NCI-H82 treated with DMSO at 0.1 percent for 48 hours (cell line): ENCODE results near the gene C3orf38.
"Not testable (repeated sequence)": the region's sequence is repeated elsewhere in the genome, so short reads cannot be mapped to it uniquely, and the experiment has no call there.

Source experiments
- DNase-seq: peaks from one replicate; lab custom pipeline; 2025; ENCODE audit not compliant: unreplicated experiment; lab: John Stamatoyannopoulos, UW

C3orf38 gene

DNA sequence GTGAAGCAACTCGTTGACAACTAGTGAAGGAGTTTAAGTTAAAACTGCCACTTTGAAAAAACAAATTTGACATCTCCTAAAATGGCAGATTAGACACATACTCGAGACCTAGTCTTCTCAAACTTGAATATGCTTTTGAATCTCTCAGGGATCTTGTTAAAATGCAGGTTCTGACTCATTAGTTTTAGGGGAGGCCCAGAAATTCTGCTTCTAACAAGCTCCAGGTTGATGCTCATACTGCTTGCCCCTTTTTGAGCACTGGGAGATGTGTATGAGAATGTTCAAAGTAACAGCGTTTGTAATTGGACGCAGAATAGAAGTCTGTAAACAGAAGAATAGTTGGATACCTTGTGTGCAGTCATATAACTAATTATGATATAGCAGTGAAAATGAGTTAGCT is 1.6 kb downstream of the C3orf38 start:
- DNase-seq: no peak

DNA sequence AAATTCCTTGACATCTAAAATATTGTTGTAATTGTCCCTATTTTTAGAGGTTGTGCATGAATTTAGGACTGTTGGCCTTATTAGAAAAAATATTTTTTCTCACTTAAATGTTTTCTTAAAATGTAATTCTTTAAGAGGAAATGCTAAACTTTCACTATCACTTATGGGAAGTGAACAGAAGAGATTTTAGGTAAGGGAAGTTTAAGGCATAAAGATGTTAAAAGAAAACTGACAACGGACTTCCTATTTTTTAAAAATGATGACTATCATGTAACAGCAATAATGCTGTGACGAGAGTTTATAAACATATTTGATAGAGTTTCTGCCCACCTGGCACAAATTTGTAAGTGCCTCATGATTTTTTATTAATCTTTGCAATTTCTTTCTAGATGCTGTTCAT is 3.1 kb downstream of the C3orf38 start:
- DNase-seq: no peak

DNA sequence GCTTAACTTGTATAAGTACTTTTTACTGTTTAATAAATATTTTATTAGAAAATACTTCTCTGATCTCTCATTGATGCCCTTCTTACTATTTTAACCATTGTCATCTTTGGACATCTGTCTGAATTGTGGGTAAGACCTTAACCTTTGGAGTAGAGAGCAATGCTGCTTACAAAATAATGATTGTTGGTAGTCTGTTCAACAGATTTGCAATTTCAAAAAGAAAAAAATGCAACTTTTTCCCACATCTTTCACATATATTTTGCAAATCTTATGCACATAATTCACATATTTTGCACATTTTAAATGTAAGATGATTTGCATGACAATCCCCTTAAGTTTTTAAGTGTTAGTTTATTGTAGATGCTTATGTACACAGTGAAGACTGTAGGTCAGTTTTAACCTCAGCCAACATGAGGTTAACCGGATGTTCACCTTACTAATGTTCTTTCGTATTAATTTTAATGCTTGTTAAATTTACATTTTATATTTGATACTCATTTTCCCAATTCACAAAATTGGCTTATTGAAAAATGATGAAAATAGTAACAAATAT is 16.7 kb downstream of the C3orf38 start:
- DNase-seq: no peak

DNA sequence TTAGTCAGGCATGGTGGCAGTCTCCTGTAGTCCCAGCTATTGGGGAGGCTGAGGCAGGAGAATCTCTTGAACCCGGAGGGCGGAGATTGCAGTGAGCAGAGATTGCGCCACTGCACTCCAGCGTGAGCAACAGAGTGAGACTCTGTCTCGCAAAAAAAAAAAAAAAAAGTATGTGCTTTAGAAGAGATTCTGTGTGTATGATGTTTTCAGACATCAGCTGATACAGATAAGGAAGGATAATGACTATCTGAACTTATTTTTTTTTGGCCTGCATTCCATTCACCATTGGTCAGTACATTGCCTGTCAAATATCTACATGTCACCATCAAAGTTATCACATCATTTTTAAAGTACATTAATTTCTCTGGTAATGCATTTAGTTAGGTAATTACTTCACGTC is 17.4 kb downstream of the C3orf38 start:
- no peak for DNase-seq

DNA sequence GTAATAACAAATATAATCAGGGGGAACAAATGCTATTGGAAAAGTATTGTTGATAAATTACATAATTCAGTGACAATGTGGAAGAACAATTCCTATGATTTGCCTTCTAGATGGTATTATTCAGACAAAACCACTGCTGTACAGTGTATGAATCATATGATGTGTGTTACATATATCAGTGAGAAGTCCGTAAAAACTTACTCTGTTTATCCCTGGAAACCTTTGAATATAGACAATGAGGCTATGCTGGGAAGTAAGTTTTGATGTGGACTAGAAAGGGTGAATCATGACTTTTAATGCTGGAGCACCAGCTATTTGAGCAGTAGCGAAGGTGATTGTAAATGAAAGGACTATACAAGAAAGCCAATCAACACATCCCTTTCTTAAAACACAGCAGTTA is 17.9 kb downstream of the C3orf38 start:
- DNase-seq: no peak

GRCh38 chr3:88168171-88168570 is 18.4 kb downstream of the C3orf38 start:
- DNase-seq: no peak

- no peak for DNase-seq
Measured at GRCh38 chr3:88180398-88180999, 30.7 kb downstream of the C3orf38 start.

- DNase-seq: not testable (repeated sequence)
Measured at GRCh38 chr3:88182165-88182918, 32.6 kb downstream of the C3orf38 start.

GRCh38 chr3:88188436-88188835 is 38.7 kb downstream of the C3orf38 start:
- no peak for DNase-seq

- DNase-seq: no peak
Measured at GRCh38 chr3:88189361-88189810, 39.6 kb downstream of the C3orf38 start.

- DNase-seq: no peak
Measured at GRCh38 chr3:88191872-88192409, 42.2 kb downstream of the C3orf38 start.

DNA sequence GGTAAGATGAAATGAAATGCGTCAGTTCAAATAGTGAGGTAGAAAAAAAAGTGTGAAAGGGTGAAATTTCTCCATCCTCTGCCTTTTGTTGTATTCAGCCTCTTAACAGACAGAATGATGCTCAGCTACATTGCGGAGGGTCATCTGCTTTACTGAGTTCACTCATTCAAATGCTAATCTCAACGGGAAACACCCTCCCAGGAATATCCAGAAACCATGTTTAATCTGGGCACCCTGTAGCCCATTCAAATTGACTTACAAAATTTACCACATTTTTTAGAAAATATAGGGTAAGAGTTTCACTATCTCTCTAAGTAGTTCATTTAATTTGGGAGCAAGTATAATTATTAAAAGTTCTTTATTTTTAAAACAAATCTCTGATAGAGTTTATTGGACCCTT is 42.9 kb downstream of the C3orf38 start:
- no peak for DNase-seq

- DNase-seq: no peak
Measured at GRCh38 chr3:88195951-88196434, 46.2 kb downstream of the C3orf38 start.

DNA sequence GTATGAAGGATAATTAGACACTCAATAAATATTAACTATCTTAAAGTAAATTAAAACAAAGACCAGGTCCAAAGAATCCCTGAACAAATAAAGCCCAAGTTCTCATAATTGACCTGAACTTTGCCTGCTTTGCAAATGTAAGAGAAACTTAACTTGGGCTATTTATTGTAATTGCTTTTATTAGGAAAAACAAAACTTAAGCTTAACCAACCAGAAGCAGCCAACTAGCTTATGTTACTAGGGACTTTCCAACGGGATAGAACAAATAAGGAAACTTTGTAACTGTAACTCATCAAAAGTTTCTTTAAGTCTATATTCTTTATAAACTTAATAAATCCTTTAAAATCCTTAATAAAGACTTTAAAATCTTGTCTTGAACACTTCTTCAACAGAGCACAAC is 48.4 kb downstream of the C3orf38 start:
- no peak for DNase-seq

GRCh38 chr3:88203642-88204055 is 53.9 kb downstream of the C3orf38 start:
- peak; percentile 11 for DNase-seq
